IPS-20b (cell line): ENCODE measurements around the gene PLPPR3.

Experiments
- H3K27ac ChIP-seq: one replicate; pipeline ENCODE4 v1.5.1; 2013; ENCODE audit warnings: low read length
- H3K27me3 ChIP-seq: 2 replicates; pipeline ENCODE4 v1.6.1; 2013; ENCODE audit warnings: mild to moderate bottlenecking, low read length, inconsistent platforms; ENCODE audit not compliant: insufficient read depth
- H3K36me3 ChIP-seq: 2 replicates; pipeline ENCODE4 v1.6.1; 2013; ENCODE audit warnings: low read depth, mild to moderate bottlenecking, inconsistent platforms, low read length, moderate library complexity; ENCODE audit not compliant: insufficient read depth
- H3K4me1 ChIP-seq: 2 replicates; pipeline ENCODE4 v1.6.1; 2013; ENCODE audit warnings: mild to moderate bottlenecking, control low read depth, inconsistent platforms, low read length, moderate library complexity; ENCODE audit not compliant: insufficient read depth
- H3K4me3 ChIP-seq: 2 replicates; pipeline ENCODE4 v1.5.1; 2013; ENCODE audit warnings: mild to moderate bottlenecking, low read length, inconsistent platforms
- H3K9ac ChIP-seq: 2 replicates; pipeline ENCODE4 v1.6.1; 2013; ENCODE audit warnings: low read depth, mild to moderate bottlenecking, inconsistent platforms, low read length, moderate library complexity
- H3K9me3 ChIP-seq: 2 replicates; pipeline ENCODE4 v1.6.1; 2013; ENCODE audit warnings: mild to moderate bottlenecking, low read depth, low read length, inconsistent platforms; ENCODE audit not compliant: insufficient read depth

Gene PLPPR3

DNA sequence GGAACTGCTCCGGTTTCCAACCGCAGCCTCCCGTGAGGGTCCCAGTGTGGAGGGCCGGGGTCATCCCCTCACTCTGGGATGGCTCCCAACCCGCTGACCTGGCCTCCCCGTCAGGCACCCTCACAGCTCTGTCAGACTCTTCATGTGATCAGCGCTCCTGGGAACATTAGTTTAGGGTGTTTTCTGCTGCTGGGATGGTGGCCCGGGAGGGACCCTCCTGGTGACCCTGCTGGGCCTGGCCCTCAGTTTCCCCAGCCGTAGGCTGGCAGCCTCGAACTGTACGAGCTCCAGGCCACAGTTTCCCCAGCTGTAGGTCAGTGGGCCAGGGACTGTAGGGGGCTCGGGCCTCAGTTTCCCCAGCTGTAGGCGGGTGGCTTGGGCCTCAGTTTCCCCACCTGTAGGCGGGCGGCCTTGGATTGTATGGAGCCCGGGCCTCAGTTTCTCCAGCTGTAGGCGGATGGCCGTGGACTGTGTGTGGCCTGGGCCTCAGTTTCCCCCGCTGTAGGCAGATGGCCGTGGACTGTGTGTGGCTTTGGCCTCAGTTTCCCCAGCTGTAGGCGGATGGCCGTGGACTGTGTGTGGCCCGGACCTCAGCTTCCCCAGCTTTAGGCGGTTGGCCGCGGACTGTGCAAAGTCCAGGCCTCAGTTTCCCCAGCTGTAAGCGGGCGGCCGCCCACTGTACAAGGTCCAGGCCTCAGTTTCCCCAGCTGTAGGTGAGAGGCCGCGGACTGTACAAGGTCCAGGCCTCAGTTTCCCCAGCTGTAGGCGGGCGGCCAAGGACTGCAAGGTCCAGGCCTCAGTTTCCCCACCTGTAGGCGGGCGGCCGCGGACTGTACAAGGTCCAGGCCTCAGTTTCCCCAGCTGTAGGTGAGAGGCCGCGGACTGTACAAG is 25.8 kb downstream of the PLPPR3 start:
- Histone ChIP-seq H3K27me3 (no peaks in the 10 kb centered on the region), H3K9ac (no peak overlapping the region; the same call in 1 of the 2 replicates), H3K4me3 (no peak overlapping the region), H3K9me3 (no peaks in the 10 kb centered on the region), H3K4me1 (peaks cover 13% of the 10 kb centered on the region), H3K36me3 (peaks cover 28% of the 10 kb centered on the region), H3K27ac (no peak overlapping the region)

- H3K4me1 ChIP-seq: peaks cover 7% of the 10 kb centered on the region
- no peaks in the 10 kb centered on the region for H3K27me3 ChIP-seq
- peaks cover 20% of the 10 kb centered on the region for H3K36me3 ChIP-seq
- H3K27ac ChIP-seq: no peak overlapping the region
- no peaks in the 10 kb centered on the region for H3K9me3 ChIP-seq
- no peak overlapping the region for H3K4me3 ChIP-seq
- H3K9ac ChIP-seq: no peak overlapping the region
Observed at GRCh38 chr19:795073-795611, 26.6 kb downstream of the PLPPR3 start.

GRCh38 chr19:793806-794205 is 27.9 kb downstream of the PLPPR3 start:
- peaks cover 7% of the 10 kb centered on the region; the same call in 1 of the 2 replicates for H3K36me3 ChIP-seq
- H3K9me3 ChIP-seq: no peaks in the 10 kb centered on the region
- H3K9ac ChIP-seq: no peak overlapping the region
- no peak overlapping the region for H3K27ac ChIP-seq
- H3K4me3 ChIP-seq: no peak overlapping the region
- peaks cover 11% of the 10 kb centered on the region; the same call in 1 of the 2 replicates for H3K4me1 ChIP-seq
- no peaks in the 10 kb centered on the region for H3K27me3 ChIP-seq

- no peak overlapping the region for H3K27ac ChIP-seq
- H3K27me3 ChIP-seq: no peaks in the 10 kb centered on the region
- H3K4me3 ChIP-seq: no peak overlapping the region
- no peak overlapping the region for H3K9ac ChIP-seq
- H3K4me1 ChIP-seq: peaks cover 15% of the 10 kb centered on the region; the same call in 1 of the 2 replicates
- no peaks in the 10 kb centered on the region for H3K9me3 ChIP-seq
- no peaks in the 10 kb centered on the region for H3K36me3 ChIP-seq
Observed at GRCh38 chr19:792306-792885, 29.4 kb downstream of the PLPPR3 start.

DNA sequence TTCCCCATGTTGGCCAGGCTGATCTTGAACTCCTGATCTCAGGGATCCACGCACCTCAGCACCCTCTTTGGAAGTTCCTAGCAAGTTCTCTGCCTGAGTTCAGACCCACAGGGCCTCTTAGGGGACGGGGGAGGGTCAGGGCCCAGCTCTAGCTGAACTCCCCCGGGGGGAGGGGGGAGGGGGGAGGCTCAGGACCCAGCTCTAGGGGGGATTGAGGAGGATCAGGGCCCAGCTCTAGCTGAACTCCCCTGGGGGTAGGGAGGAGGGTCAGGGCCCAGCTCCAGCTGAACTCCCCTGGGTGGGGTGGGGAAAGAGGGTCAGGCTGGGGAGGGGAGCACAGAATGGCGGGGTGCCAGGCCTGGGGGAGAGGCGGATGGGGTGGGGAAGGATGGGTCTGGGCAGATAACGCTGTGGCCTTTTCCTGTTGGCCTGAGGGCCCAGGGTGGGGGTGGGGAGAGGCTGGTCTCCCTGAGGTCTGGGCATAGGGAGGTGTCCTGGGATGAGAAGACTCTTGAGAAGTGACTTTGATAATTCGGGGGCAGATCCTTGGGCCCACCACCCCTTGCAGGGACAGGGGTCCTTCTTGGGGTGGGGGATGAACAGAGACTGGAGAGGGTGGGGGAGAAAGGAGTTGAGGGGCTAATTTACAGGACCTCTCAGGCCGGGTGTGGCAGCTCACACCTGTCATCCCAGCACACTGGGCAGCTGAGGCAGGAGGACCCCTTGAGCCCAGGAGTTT is 30.0 kb downstream of the PLPPR3 start:
- H3K9me3 ChIP-seq: no peaks in the 10 kb centered on the region
- no peak overlapping the region for H3K9ac ChIP-seq

DNA sequence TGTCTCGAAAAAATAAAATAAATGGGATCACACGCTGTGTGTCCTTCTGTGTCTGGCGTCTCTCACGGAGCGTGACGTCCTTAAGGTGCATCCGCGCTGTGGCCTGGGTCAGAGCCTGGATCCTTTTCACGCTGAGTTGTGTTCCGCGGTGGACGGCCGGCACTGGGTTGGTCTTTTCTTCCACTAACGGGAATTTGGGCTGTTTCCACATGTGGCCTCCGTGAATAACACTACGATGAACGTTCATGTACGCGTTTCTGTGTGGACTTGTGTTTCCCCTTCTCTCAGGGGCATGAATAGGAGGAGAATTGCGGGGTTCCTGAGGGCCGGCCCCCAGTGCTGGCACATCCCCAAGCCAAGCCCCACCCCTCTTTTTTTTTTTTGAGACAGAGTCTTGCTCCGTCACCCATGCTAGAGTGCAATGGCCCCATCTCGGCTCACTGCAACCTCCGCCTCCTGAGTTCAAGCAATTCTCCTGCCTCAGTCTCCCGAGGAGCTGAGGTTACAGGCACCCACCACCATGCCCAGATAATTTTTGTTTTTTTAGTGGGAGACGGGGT is 30.7 kb downstream of the PLPPR3 start:
- no peak overlapping the region for H3K9ac ChIP-seq
- H3K27me3 ChIP-seq: no peaks in the 10 kb centered on the region
- no peak overlapping the region for H3K27ac ChIP-seq
- no peaks in the 10 kb centered on the region for H3K36me3 ChIP-seq
- peaks cover 15% of the 10 kb centered on the region; the same call in 1 of the 2 replicates for H3K4me1 ChIP-seq
- no peaks in the 10 kb centered on the region for H3K9me3 ChIP-seq
- no peak overlapping the region for H3K4me3 ChIP-seq

More for the DNA sequence above, 30.0 kb downstream of the PLPPR3 start:
- no peak overlapping the region for H3K27ac ChIP-seq
- no peak overlapping the region for H3K4me3 ChIP-seq
- no peaks in the 10 kb centered on the region for H3K27me3 ChIP-seq
- H3K36me3 ChIP-seq: no peaks in the 10 kb centered on the region
- H3K4me1 ChIP-seq: peaks cover 15% of the 10 kb centered on the region; the same call in 1 of the 2 replicates

- Histone ChIP-seq H3K4me1 (peaks cover 15% of the 10 kb centered on the region; the same call in 1 of the 2 replicates), H3K4me3 (no peak overlapping the region; the same call in 1 of the 2 replicates), H3K9me3 (no peaks in the 10 kb centered on the region), H3K27ac (peak overlapping the region; percentile 65), H3K27me3 (no peaks in the 10 kb centered on the region), H3K36me3 (no peaks in the 10 kb centered on the region), H3K9ac (peak overlapping the region; percentile 67; the same call in 1 of the 2 replicates)
Observed at GRCh38 chr19:789701-790060, 32.1 kb downstream of the PLPPR3 start.

GRCh38 chr19:788983-789700 is 32.6 kb downstream of the PLPPR3 start:
- peaks cover 15% of the 10 kb centered on the region; the same call in 1 of the 2 replicates for H3K4me1 ChIP-seq
- H3K27ac ChIP-seq: peak overlapping the region; percentile 65
- no peaks in the 10 kb centered on the region for H3K9me3 ChIP-seq
- no peaks in the 10 kb centered on the region for H3K36me3 ChIP-seq
- peak overlapping the region; percentile 5; the same call in 1 of the 2 replicates for H3K4me3 ChIP-seq
- no peaks in the 10 kb centered on the region for H3K27me3 ChIP-seq
- H3K9ac ChIP-seq: peak overlapping the region; percentile 67

GRCh38 chr19:788686-788982 is 33.1 kb downstream of the PLPPR3 start:
- Histone ChIP-seq H3K9me3 (no peaks in the 10 kb centered on the region), H3K9ac (peak overlapping the region; percentile 67; the same call in 1 of the 2 replicates), H3K27me3 (no peaks in the 10 kb centered on the region), H3K36me3 (no peaks in the 10 kb centered on the region), H3K4me1 (peaks cover 15% of the 10 kb centered on the region; the same call in 1 of the 2 replicates), H3K27ac (no peak overlapping the region), H3K4me3 (no peak overlapping the region)

- no peaks in the 10 kb centered on the region for H3K27me3 ChIP-seq
- H3K9ac ChIP-seq: no peak overlapping the region
- peaks cover 19% of the 10 kb centered on the region; the same call in 1 of the 2 replicates for H3K4me1 ChIP-seq
- no peak overlapping the region for H3K27ac ChIP-seq
- no peak overlapping the region for H3K4me3 ChIP-seq
- no peaks in the 10 kb centered on the region for H3K36me3 ChIP-seq
- no peaks in the 10 kb centered on the region for H3K9me3 ChIP-seq
Observed at GRCh38 chr19:787536-787935, 34.2 kb downstream of the PLPPR3 start.

DNA sequence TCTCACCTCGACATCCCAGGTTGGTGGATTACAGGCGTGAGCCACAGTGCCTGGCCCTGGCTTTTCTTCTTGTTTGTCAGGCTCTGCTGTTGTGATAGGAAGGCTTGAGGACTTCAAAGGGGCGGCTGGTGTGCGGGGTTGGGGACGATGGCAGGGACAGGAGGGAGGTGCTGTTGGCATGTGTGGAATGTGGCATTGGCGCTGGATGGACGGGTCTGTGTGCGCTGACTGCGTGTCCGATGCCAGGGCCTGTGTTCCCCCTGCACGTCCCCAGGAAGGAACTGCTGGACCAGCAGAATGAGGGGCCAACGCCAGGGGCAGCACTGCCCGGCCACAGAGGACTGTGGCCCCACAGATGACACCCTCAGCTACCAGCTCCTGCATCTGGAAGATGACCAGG is 37.2 kb downstream of the PLPPR3 start:
- Histone ChIP-seq H3K27ac (no peak overlapping the region), H3K9ac (no peak overlapping the region), H3K36me3 (no peaks in the 10 kb centered on the region), H3K9me3 (no peaks in the 10 kb centered on the region), H3K4me3 (no peak overlapping the region), H3K4me1 (peaks cover 23% of the 10 kb centered on the region; the same call in 1 of the 2 replicates), H3K27me3 (no peaks in the 10 kb centered on the region)
